Measurements from ENCODE around the gene GFPT2.

Gene GFPT2

GRCh38 chr5:180318456-180319089 lies 34.6 kb downstream of the GFPT2 start:
- Histone ChIP-seq H3K9ac (ENCODE audit: insufficient read length) (no peak overlapping the region), H3K9me3 (ENCODE audit: low read depth, low read length) (no peaks in the 10 kb centered on the region), H3K27ac (no peak overlapping the region), H3K36me3 (ENCODE audit: insufficient read depth, low read length) (no peaks in the 10 kb centered on the region), H3K4me3 (no peak overlapping the region)
- no peak for DNase-seq (ENCODE audit: low read depth, low spot score)
- TF ChIP-seq FOXP2 (optimal IDR thresholded peaks at IDR 0.05; ENCODE audit: control extremely low read depth, extremely low read length, insufficient read depth), result no peak
- TF ChIP-seq EZH2 (IDR thresholded peaks at IDR 0.05), result no peak
- no peak for TF ChIP-seq POLR2AphosphoS5 (IDR thresholded peaks at IDR 0.05; ENCODE audit: borderline replicate concordance, low read depth, low read length)

GRCh38 chr5:180316586-180316985 lies 36.5 kb downstream of the GFPT2 start:
- H3K9me3 ChIP-seq (ENCODE audit: low read depth, low read length), result no peaks in the 10 kb centered on the region
- H3K9ac ChIP-seq (ENCODE audit: insufficient read length), result no peak overlapping the region
- DNase-seq (ENCODE audit: low read depth, low spot score), result no peak
- TF ChIP-seq FOXP2 (optimal IDR thresholded peaks at IDR 0.05; ENCODE audit: control extremely low read depth, extremely low read length, insufficient read depth) (no peak), POLR2AphosphoS5 (IDR thresholded peaks at IDR 0.05; ENCODE audit: borderline replicate concordance, low read depth, low read length) (no peak), EZH2 (IDR thresholded peaks at IDR 0.05) (no peak)
- H3K36me3 ChIP-seq (ENCODE audit: insufficient read depth, low read length), result no peaks in the 10 kb centered on the region
- no peak overlapping the region for H3K4me3 ChIP-seq
- H3K27ac ChIP-seq, result no peak overlapping the region

GRCh38 chr5:180315762-180316212 lies 37.3 kb downstream of the GFPT2 start:
- DNase-seq (ENCODE audit: low read depth, low spot score), result no peak
- Histone ChIP-seq H3K9ac (ENCODE audit: insufficient read length) (no peak overlapping the region), H3K36me3 (ENCODE audit: insufficient read depth, low read length) (no peaks in the 10 kb centered on the region), H3K4me3 (no peak overlapping the region), H3K27ac (no peak overlapping the region), H3K9me3 (ENCODE audit: low read depth, low read length) (no peaks in the 10 kb centered on the region)
- TF ChIP-seq EZH2 (IDR thresholded peaks at IDR 0.05) (no peak), POLR2AphosphoS5 (IDR thresholded peaks at IDR 0.05; ENCODE audit: borderline replicate concordance, low read depth, low read length) (no peak), FOXP2 (optimal IDR thresholded peaks at IDR 0.05; ENCODE audit: control extremely low read depth, extremely low read length, insufficient read depth) (no peak)

- H3K9ac ChIP-seq (ENCODE audit: insufficient read length), result no peak overlapping the region
These were observed 39.2 kb downstream of the GFPT2 start for GRCh38 chr5:180313677-180314505.

GRCh38 chr5:180311216-180311615 lies 41.9 kb downstream of the GFPT2 start:
- TF ChIP-seq FOXP2 (optimal IDR thresholded peaks at IDR 0.05; ENCODE audit: control extremely low read depth, extremely low read length, insufficient read depth), result no peak
- no peak for TF ChIP-seq POLR2AphosphoS5 (IDR thresholded peaks at IDR 0.05; ENCODE audit: borderline replicate concordance, low read depth, low read length)
- TF ChIP-seq EZH2 (IDR thresholded peaks at IDR 0.05), result no peak
- Histone ChIP-seq H3K9me3 (ENCODE audit: low read depth, low read length) (no peaks in the 10 kb centered on the region), H3K4me3 (no peak overlapping the region), H3K9ac (ENCODE audit: insufficient read length) (no peak overlapping the region), H3K27ac (no peak overlapping the region), H3K36me3 (ENCODE audit: insufficient read depth, low read length) (no peaks in the 10 kb centered on the region)
- DNase-seq (ENCODE audit: low read depth, low spot score), result no peak

More at GRCh38 chr5:180313677-180314505, 39.2 kb downstream of the GFPT2 start:
- no peaks in the 10 kb centered on the region for H3K36me3 ChIP-seq (ENCODE audit: insufficient read depth, low read length)
- no peak overlapping the region for H3K27ac ChIP-seq
- no peaks in the 10 kb centered on the region for H3K9me3 ChIP-seq (ENCODE audit: low read depth, low read length)
- TF ChIP-seq FOXP2 (optimal IDR thresholded peaks at IDR 0.05; ENCODE audit: control extremely low read depth, extremely low read length, insufficient read depth) (no peak), POLR2AphosphoS5 (IDR thresholded peaks at IDR 0.05; ENCODE audit: borderline replicate concordance, low read depth, low read length) (no peak), EZH2 (IDR thresholded peaks at IDR 0.05) (no peak)
- DNase-seq (ENCODE audit: low read depth, low spot score), result no peak
- H3K4me3 ChIP-seq, result no peak overlapping the region

- Histone ChIP-seq H3K9me3 (ENCODE audit: low read depth, low read length) (no peaks in the 10 kb centered on the region), H3K27ac (no peak overlapping the region), H3K4me3 (no peak overlapping the region), H3K36me3 (ENCODE audit: insufficient read depth, low read length) (no peaks in the 10 kb centered on the region), H3K9ac (ENCODE audit: insufficient read length) (no peak overlapping the region)
- no peak for TF ChIP-seq FOXP2 (optimal IDR thresholded peaks at IDR 0.05; ENCODE audit: control extremely low read depth, extremely low read length, insufficient read depth)
- no peak for TF ChIP-seq POLR2AphosphoS5 (IDR thresholded peaks at IDR 0.05; ENCODE audit: borderline replicate concordance, low read depth, low read length)
- no peak for TF ChIP-seq EZH2 (IDR thresholded peaks at IDR 0.05)
- DNase-seq (ENCODE audit: low read depth, low spot score), result no peak
These were observed 46.3 kb downstream of the GFPT2 start for GRCh38 chr5:180306796-180307195.

GRCh38 chr5:180305481-180305880 lies 47.7 kb downstream of the GFPT2 start:
- H3K9me3 ChIP-seq (ENCODE audit: low read depth, low read length), result no peaks in the 10 kb centered on the region
- no peak overlapping the region for H3K27ac ChIP-seq
- no peak for DNase-seq (ENCODE audit: low read depth, low spot score)
- no peak overlapping the region for H3K4me3 ChIP-seq
- no peak for TF ChIP-seq EZH2 (IDR thresholded peaks at IDR 0.05)
- no peak for TF ChIP-seq POLR2AphosphoS5 (IDR thresholded peaks at IDR 0.05; ENCODE audit: borderline replicate concordance, low read depth, low read length)
- TF ChIP-seq FOXP2 (optimal IDR thresholded peaks at IDR 0.05; ENCODE audit: control extremely low read depth, extremely low read length, insufficient read depth), result no peak
- no peak overlapping the region for H3K9ac ChIP-seq (ENCODE audit: insufficient read length)
- H3K36me3 ChIP-seq (ENCODE audit: insufficient read depth, low read length), result no peaks in the 10 kb centered on the region

Measured in SK-N-MC (cell line).